Sigmoid colon (tissue), 4 donors: ENCODE results near the gene DTNBP1.

Source experiments
- EP300 ChIP-seq, 4 donors: sonication (generic); formaldehyde crosslinking; IDR thresholded peaks; one replicate each; pipeline ENCODE4 v1.6.1; 2017; ENCODE audit warnings: antibody characterized with exemption in 4 of 4
- POLR2A ChIP-seq, 2 donors: fragments of 450-650 bp; IDR thresholded peaks; one replicate each; pipeline ENCODE4 v1.6.1; 2016; ENCODE audit warnings: antibody characterized with exemption in 2 of 2, mild to moderate bottlenecking in 2 of 2, moderate library complexity in 2 of 2
- POLR2AphosphoS5 ChIP-seq, 4 donors: sonication (generic); formaldehyde crosslinking; IDR thresholded peaks; one replicate each; pipeline ENCODE4 v1.6.1; 2017; ENCODE audit warnings: antibody characterized with exemption in 4 of 4
- TF ChIP-seq, protein P1 (sequence below), 4 experiments: fragments of 450-650 bp in 3 of 4; fragments of 200-600 bp in 1 of 4; IDR thresholded peaks; one replicate each; pipeline ENCODE4 v1.5.1; 2016 to 2019; ENCODE audit warnings: antibody characterized with exemption in 4 of 4, mild to moderate bottlenecking in 3 of 4, moderate library complexity in 2 of 4

DNA sequence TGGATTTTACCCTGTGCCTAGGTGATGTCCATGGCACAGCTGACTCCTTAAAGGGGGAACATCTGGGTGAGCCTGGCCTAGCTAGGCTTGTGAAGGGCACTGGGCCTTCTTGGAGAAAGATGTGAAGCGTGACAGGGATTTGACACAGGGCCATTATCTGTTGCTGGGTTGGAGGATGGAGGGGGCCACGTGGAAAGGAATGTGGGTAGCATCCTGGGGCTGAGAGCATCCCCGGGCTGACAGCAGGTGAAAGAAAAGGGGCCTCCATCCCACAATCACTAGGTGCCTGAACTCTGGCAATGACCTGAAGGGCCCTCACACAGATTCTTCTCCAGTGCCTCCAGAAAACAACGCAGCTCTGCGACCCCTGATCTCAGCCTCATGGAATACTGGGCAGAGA lies 124.7 kb downstream of the DTNBP1 start:
- TF ChIP-seq POLR2A (IDR thresholded peaks at IDR 0.05): no peak
- TF ChIP-seq, protein P1, sequence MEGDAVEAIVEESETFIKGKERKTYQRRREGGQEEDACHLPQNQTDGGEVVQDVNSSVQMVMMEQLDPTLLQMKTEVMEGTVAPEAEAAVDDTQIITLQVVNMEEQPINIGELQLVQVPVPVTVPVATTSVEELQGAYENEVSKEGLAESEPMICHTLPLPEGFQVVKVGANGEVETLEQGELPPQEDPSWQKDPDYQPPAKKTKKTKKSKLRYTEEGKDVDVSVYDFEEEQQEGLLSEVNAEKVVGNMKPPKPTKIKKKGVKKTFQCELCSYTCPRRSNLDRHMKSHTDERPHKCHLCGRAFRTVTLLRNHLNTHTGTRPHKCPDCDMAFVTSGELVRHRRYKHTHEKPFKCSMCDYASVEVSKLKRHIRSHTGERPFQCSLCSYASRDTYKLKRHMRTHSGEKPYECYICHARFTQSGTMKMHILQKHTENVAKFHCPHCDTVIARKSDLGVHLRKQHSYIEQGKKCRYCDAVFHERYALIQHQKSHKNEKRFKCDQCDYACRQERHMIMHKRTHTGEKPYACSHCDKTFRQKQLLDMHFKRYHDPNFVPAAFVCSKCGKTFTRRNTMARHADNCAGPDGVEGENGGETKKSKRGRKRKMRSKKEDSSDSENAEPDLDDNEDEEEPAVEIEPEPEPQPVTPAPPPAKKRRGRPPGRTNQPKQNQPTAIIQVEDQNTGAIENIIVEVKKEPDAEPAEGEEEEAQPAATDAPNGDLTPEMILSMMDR (IDR thresholded peaks at IDR 0.05): no peak
- no peak for TF ChIP-seq POLR2AphosphoS5 (IDR thresholded peaks at IDR 0.05)
- no peak for TF ChIP-seq EP300 (IDR thresholded peaks at IDR 0.05)
